Loucy (cell line): Measurements from ENCODE around the gene PPP2R3B.

Experiments used
- H2AFZ ChIP-seq: fragments of 200-600 bp; sonication (generic); 2 replicates; pipeline ENCODE4 v1.6.0; 2016; ENCODE audit warnings: antibody characterized with exemption, mild to moderate bottlenecking, low read length, moderate library complexity
- H3F3A ChIP-seq: fragments of 200-600 bp; 2 replicates; pipeline ENCODE4 v1.6.0; 2016; ENCODE audit warnings: antibody characterized with exemption, low read depth, mild to moderate bottlenecking
- H3K27me3 ChIP-seq: fragments of 200-600 bp; sonication (generic); 2 replicates; pipeline ENCODE4 v1.6.1; 2014; ENCODE audit warnings: low read length, mild to moderate bottlenecking; ENCODE audit not compliant: insufficient read depth, poor library complexity, severe bottlenecking
- H3K36me3 ChIP-seq: fragments of 200-600 bp; sonication (generic); 2 replicates; pipeline ENCODE4 v1.6.1; 2016; ENCODE audit warnings: low read length; ENCODE audit not compliant: insufficient read depth
- H3K4me1 ChIP-seq: fragments of 200-600 bp; sonication (generic); 2 replicates; pipeline ENCODE4 v1.5.1; 2014; ENCODE audit warnings: low read length, mild to moderate bottlenecking; ENCODE audit not compliant: insufficient read depth, poor library complexity, severe bottlenecking
- H3K4me2 ChIP-seq: fragments of 200-600 bp; sonication (generic); 2 replicates; pipeline ENCODE4 v1.6.0; 2014; ENCODE audit warnings: antibody characterized with exemption, low read length, low read depth, mild to moderate bottlenecking; ENCODE audit not compliant: poor library complexity, severe bottlenecking
- H3K4me3 ChIP-seq: fragments of 200-600 bp; sonication (generic); 2 replicates; pipeline ENCODE4 v1.5.1; 2014; ENCODE audit warnings: low read length, mild to moderate bottlenecking, mixed read lengths; ENCODE audit not compliant: poor library complexity, severe bottlenecking
- H3K79me2 ChIP-seq: fragments of 200-600 bp; sonication (generic); 2 replicates; pipeline ENCODE4 v1.6.1; 2014; ENCODE audit warnings: low read length; ENCODE audit not compliant: insufficient read depth
- H3K9ac ChIP-seq: fragments of 200-600 bp; sonication (generic); 2 replicates; pipeline ENCODE4 v1.6.0; 2014; ENCODE audit warnings: mild to moderate bottlenecking, low read depth, low read length, moderate library complexity; ENCODE audit not compliant: poor library complexity, severe bottlenecking
- H3K9me2 ChIP-seq: fragments of 200-600 bp; sonication (generic); replicated peaks from 2 replicates; pipeline ENCODE4 v1.6.1; 2016; ENCODE audit warnings: low read depth, low read length, mixed read lengths
- H3K9me3 ChIP-seq: fragments of 200-600 bp; sonication (generic); 2 replicates; pipeline ENCODE4 v1.6.1; 2014; ENCODE audit warnings: mild to moderate bottlenecking, antibody characterized with exemption, low read length, low read depth; ENCODE audit not compliant: insufficient read depth
- H4K20me1 ChIP-seq: fragments of 200-600 bp; sonication (generic); 2 replicates; pipeline ENCODE4 v1.6.0; 2014; ENCODE audit warnings: antibody characterized with exemption, low read length, mild to moderate bottlenecking; ENCODE audit not compliant: insufficient read depth, poor library complexity, severe bottlenecking
- EZH2phosphoT487 ChIP-seq: fragments of 200-600 bp; IDR thresholded peaks from 2 replicates; pipeline ENCODE4 v1.6.1; 2018; ENCODE audit warnings: antibody characterized with exemption, mild to moderate bottlenecking, moderate library complexity, borderline replicate concordance
- TF ChIP-seq, protein P1 (sequence below): fragments of 200-600 bp; sonication (generic); conservative IDR thresholded peaks from 2 replicates; pipeline ENCODE4 v1.5.1; 2014; ENCODE audit warnings: mild to moderate bottlenecking, antibody characterized with exemption, low read length

Gene PPP2R3B, protein sequence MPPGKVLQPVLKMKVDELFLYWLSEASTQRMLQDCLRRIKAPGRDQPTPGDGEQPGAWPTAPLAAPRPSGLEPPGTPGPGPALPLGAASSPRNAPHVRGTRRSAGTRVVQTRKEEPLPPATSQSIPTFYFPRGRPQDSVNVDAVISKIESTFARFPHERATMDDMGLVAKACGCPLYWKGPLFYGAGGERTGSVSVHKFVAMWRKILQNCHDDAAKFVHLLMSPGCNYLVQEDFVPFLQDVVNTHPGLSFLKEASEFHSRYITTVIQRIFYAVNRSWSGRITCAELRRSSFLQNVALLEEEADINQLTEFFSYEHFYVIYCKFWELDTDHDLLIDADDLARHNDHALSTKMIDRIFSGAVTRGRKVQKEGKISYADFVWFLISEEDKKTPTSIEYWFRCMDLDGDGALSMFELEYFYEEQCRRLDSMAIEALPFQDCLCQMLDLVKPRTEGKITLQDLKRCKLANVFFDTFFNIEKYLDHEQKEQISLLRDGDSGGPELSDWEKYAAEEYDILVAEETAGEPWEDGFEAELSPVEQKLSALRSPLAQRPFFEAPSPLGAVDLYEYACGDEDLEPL

DNA sequence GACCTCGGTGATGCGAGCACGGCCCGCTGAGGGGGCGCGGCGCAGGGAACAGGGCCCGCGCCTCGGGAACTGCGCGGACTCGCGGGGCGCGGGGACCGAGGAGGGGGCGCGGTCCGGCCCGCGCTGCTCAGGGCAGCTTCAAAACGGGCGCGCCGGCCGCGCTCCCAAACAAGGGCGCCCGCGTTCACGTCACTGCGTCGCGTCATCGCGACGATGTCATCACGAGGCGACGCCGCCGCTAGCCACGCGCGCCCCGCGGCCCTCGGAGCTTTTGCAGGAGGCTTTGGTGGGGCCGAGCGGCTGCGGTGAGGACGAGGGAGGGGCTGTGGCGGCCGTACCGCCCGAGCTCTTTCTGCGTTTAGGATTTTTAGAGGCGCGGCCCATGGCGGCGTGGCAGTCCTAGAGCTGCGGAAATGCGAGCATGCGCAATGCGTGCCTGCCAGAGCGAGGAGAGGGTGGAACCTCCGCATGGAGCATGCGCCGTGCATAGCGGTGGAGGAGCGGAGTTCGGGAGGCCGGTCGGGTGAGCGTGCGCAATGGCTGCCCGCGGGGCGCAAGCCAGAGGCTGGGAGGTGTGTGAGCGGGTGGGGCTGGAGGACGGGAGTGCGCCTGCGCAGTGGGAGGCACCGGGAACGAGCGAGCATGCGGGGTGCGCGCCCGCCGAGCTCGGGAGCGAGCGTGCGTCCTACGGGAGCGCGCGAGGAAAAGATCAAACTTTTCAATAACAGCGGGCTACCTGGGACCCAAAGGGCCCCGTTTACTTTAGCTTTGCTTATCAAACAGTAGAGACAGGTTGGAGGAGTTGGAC is at the start of gene PPP2R3B:
TSS of gene PPP2R3B (minus strand) at position 140 of the 808 bp plus-strand sequence. CDS start 216 bp downstream, outside the sequence.
- Histone ChIP-seq H3K9ac (peak within 1 kb of the TSS; percentile 72), H3K36me3 (no peaks in the 10 kb centered on the region), H3K79me2 (peaks cover 4% of the 10 kb centered on the region; the same call in 1 of the 2 replicates), H3K4me3 (peak within 1 kb of the TSS; percentile 77), H3K4me1 (peaks cover 5% of the 10 kb centered on the region), H3K9me3 (no peaks in the 10 kb centered on the region), H3K9me2 (no peaks in the 10 kb centered on the region), H2AFZ (peak within 1 kb of the TSS; percentile 93), H3K4me2 (peak within 1 kb of the TSS; percentile 63), H3F3A (no peaks in the 10 kb centered on the region), H3K27me3 (no peaks in the 10 kb centered on the region), H4K20me1 (no peaks in the 10 kb centered on the region)
- TF ChIP-seq EZH2phosphoT487, result no peak
- TF ChIP-seq, protein P1, sequence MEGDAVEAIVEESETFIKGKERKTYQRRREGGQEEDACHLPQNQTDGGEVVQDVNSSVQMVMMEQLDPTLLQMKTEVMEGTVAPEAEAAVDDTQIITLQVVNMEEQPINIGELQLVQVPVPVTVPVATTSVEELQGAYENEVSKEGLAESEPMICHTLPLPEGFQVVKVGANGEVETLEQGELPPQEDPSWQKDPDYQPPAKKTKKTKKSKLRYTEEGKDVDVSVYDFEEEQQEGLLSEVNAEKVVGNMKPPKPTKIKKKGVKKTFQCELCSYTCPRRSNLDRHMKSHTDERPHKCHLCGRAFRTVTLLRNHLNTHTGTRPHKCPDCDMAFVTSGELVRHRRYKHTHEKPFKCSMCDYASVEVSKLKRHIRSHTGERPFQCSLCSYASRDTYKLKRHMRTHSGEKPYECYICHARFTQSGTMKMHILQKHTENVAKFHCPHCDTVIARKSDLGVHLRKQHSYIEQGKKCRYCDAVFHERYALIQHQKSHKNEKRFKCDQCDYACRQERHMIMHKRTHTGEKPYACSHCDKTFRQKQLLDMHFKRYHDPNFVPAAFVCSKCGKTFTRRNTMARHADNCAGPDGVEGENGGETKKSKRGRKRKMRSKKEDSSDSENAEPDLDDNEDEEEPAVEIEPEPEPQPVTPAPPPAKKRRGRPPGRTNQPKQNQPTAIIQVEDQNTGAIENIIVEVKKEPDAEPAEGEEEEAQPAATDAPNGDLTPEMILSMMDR, result no peak

DNA sequence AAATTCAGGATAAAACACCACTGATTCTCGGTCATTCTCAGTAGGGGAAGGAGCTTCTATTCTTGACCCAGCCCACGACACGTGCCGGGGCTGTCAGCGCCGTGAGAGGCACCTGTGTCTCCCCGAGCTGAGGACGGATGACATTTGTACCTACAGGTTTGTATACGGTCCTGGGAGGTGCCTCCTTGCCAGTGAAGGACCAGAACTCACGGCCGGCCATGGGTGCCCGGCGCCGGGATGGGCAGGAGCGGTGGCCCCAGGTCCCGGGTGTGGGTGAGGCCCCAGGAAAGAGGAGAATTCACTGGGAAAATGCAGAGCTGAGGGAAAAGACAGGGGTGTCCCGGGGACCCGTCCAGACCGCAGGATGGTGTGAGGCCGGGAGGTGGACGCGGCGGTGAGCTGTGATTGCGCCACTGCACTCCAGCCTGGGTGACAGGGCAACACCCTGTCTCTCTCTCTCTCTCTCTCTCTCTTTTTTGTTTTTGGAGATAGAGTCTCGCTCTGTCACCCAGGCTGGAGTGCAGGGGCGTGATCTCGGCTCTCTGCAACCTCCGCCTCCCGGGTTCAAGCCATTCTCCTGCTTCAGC is 48.9 kb upstream of the PPP2R3B start:
- H3K4me1 ChIP-seq, result no peaks in the 10 kb centered on the region
- H3K27me3 ChIP-seq, result no peaks in the 10 kb centered on the region
- no peak overlapping the region for H3K4me2 ChIP-seq
- H3K9me3 ChIP-seq, result no peaks in the 10 kb centered on the region
- no peaks in the 10 kb centered on the region for H3K36me3 ChIP-seq
- no peaks in the 10 kb centered on the region for H3F3A ChIP-seq
- H3K9me2 ChIP-seq, result no peaks in the 10 kb centered on the region
- H4K20me1 ChIP-seq, result no peaks in the 10 kb centered on the region
- no peak overlapping the region for H3K4me3 ChIP-seq
- no peaks in the 10 kb centered on the region for H3K79me2 ChIP-seq
- H2AFZ ChIP-seq, result no peak overlapping the region
- TF ChIP-seq EZH2phosphoT487, result no peak
- TF ChIP-seq, protein P1, result no peak
- H3K9ac ChIP-seq, result no peak overlapping the region

DNA sequence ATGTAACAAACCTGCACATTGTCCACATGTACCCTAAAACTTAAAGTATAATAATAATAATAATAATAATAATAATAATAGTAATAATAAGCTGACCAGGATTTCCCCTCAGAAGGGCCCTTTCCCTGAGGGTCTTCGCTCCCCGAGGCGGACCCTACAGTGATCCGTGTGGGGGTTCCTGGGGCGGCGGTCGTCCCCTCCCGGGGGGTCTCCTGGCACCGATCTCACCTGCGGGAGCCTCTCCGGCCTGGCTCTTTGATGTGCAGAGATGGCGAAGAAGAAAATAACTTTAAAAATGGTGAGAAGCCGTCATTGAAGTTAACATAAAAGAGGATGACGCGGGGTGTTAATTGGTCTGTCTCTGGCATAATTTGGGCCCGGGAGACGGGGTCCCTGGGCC is 48.2 kb upstream of the PPP2R3B start:
- Histone ChIP-seq H4K20me1 (no peaks in the 10 kb centered on the region), H3K79me2 (no peaks in the 10 kb centered on the region), H3K27me3 (no peaks in the 10 kb centered on the region), H3K4me3 (no peak overlapping the region), H3K36me3 (no peaks in the 10 kb centered on the region), H3K9me2 (no peaks in the 10 kb centered on the region), H3F3A (no peaks in the 10 kb centered on the region), H3K9me3 (no peaks in the 10 kb centered on the region), H2AFZ (no peak overlapping the region), H3K9ac (no peak overlapping the region), H3K4me1 (no peaks in the 10 kb centered on the region), H3K4me2 (no peak overlapping the region)
- TF ChIP-seq EZH2phosphoT487, result no peak
- TF ChIP-seq, protein P1, result no peak
